ENCODE results near the gene MICAL3.
"Not testable (repeated sequence)": the region's sequence is repeated elsewhere in the genome, so short reads cannot be mapped to it uniquely, and the experiment has no call there.

The MICAL3 gene

GRCh38 chr22:18012531-18012930, 11.8 kb downstream of the MICAL3 start:
- DNase-seq = peak in 1 of 42 donors; percentile 13
- intact Hi-C loops (cut with DNase I) = loop anchor here (10.0 kb wide), 1 partner anchor 108 kb away; no protein-coding TSS in a partner anchor

- intact Hi-C loops (cut with DNase I) = loop anchor here (10.0 kb wide), 1 partner anchor 105 kb away; no protein-coding TSS in a partner anchor
- DNase-seq = no peak
These were observed 14.1 kb downstream of the MICAL3 start for GRCh38 chr22:18010266-18010665.

- intact Hi-C loops (cut with DNase I) = no loop called here
- DNase-seq = no peak
These were observed 16.2 kb downstream of the MICAL3 start for GRCh38 chr22:18008136-18008535.

- peak in 15 of 42 donors; percentile 11 to 69 (median 42) for DNase-seq
- intact Hi-C loops (cut with DNase I) = no loop called here
These were observed 19.0 kb downstream of the MICAL3 start for GRCh38 chr22:18005201-18005926.

GRCh38 chr22:18001894-18002315, 22.5 kb downstream of the MICAL3 start:
- intact Hi-C loops (cut with DNase I) = loop anchor here (5.0 kb wide), 1 partner anchor 75 kb away; the partner anchor contains the start of gene PEX26
- DNase-seq = not testable (repeated sequence)

GRCh38 chr22:18001040-18001893, 23.1 kb downstream of the MICAL3 start:
- peak; percentile 82 to 97 (median 91) for DNase-seq
- intact Hi-C loops (cut with DNase I) = loop anchor here (5.0 kb wide), 1 partner anchor 76 kb away; the partner anchor contains the start of gene PEX26

- intact Hi-C loops (cut with DNase I) = loop anchor here (5.0 kb wide), 1 partner anchor 77 kb away; the partner anchor contains the start of gene PEX26
- DNase-seq = peak in 12 of 42 donors; percentile 14 to 58 (median 26)
These were observed 23.8 kb downstream of the MICAL3 start for GRCh38 chr22:18000441-18001039.

GRCh38 chr22:17999851-18000250, 24.5 kb downstream of the MICAL3 start:
- intact Hi-C loops (cut with DNase I) = loop anchor here (5.0 kb wide), 1 partner anchor 77 kb away; the partner anchor contains the start of gene PEX26
- no peak for DNase-seq

- intact Hi-C loops (cut with DNase I) = no loop called here
- no peak for DNase-seq
These were observed 25.4 kb downstream of the MICAL3 start for GRCh38 chr22:17998913-17999312.

GRCh38 chr22:17997456-17997855, 26.9 kb downstream of the MICAL3 start:
- peak in 1 of 42 donors; percentile 37 for DNase-seq
- intact Hi-C loops (cut with DNase I) = no loop called here

GRCh38 chr22:17995256-17995655, 29.1 kb downstream of the MICAL3 start:
- DNase-seq = peak in 1 of 42 donors; percentile 29
- intact Hi-C loops (cut with DNase I) = not testable (repeated sequence)

- DNase-seq = peak in 1 of 42 donors; percentile 38
- intact Hi-C loops (cut with DNase I) = no loop called here
These were observed 29.8 kb downstream of the MICAL3 start for GRCh38 chr22:17994424-17995108.

- DNase-seq; intact Hi-C loops (cut with DNase I): not testable (repeated sequence)
These were observed 31.4 kb downstream of the MICAL3 start for GRCh38 chr22:17992976-17993375.

GRCh38 chr22:17991992-17992391, 32.4 kb downstream of the MICAL3 start:
- intact Hi-C loops (cut with DNase I) = not testable (repeated sequence)
- DNase-seq = peak in 1 of 42 donors; percentile 9

GRCh38 chr22:17990942-17991341, 33.4 kb downstream of the MICAL3 start:
- intact Hi-C loops (cut with DNase I) = no loop called here

GRCh38 chr22:17990147-17990546, 34.2 kb downstream of the MICAL3 start:
- intact Hi-C loops (cut with DNase I) = no loop called here

More at GRCh38 chr22:17990942-17991341, 33.4 kb downstream of the MICAL3 start:
- DNase-seq = no peak

GRCh38 chr22:17988800-17989513, 35.4 kb downstream of the MICAL3 start:
- intact Hi-C loops (cut with DNase I) = no loop called here
- peak in 12 of 42 donors; percentile 28 to 59 (median 46) for DNase-seq

More at GRCh38 chr22:17990147-17990546, 34.2 kb downstream of the MICAL3 start:
- no peak for DNase-seq

- no peak for DNase-seq
- intact Hi-C loops (cut with DNase I) = no loop called here
These were observed 38.8 kb downstream of the MICAL3 start for GRCh38 chr22:17985606-17986005.
